ENCODE results near the gene POU6F2. TPM values are rescaled to one million over a fixed set of nuclear protein-coding genes. Genes with fewer than 3 reads are reported as not detected.

POU6F2 gene
- total RNA-seq, 1 experiment from 2014 or later = 0.27 TPM

DNA sequence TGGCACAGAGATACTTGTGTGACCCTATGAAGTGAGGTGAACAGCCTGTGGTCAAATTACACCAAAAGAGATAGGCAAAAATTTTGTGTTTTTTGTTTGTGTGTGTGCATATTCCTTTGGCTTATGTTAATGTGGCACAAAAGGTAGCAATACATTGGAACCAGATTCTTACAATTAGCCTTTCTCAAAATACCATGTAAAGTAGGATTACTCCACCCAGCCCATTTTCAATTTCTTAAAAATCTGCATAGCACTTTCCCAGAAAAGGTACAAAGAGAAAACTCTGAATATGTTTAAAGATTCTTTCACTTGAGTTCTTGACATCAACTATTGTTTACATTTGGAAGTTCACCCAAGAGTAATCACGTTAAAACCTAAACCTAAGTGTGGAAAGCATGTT is 431.2 kb downstream of the POU6F2 start (continued):
- no peak for TF ChIP-seq RAD21 (IDR thresholded peaks at IDR 0.05; ENCODE audit: low read depth)
- TF ChIP-seq SP1 (IDR thresholded peaks at IDR 0.05; ENCODE audit: low read depth) = no peak
- TF ChIP-seq, protein P1, sequence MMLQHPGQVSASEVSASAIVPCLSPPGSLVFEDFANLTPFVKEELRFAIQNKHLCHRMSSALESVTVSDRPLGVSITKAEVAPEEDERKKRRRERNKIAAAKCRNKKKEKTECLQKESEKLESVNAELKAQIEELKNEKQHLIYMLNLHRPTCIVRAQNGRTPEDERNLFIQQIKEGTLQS (IDR thresholded peaks at IDR 0.05) = no peak
- TF ChIP-seq POLR2A (IDR thresholded peaks at IDR 0.05; ENCODE audit: borderline replicate concordance, extremely low read depth, insufficient read depth, insufficient read length) = no peak
- TF ChIP-seq CEBPB (IDR thresholded peaks at IDR 0.05; ENCODE audit: low read depth) = no peak
- TF ChIP-seq FOSL1 (IDR thresholded peaks at IDR 0.05; ENCODE audit: low read depth) = no peak
- TF ChIP-seq ELF1 (IDR thresholded peaks at IDR 0.05; ENCODE audit: borderline replicate concordance, low read depth) = no peak

DNA sequence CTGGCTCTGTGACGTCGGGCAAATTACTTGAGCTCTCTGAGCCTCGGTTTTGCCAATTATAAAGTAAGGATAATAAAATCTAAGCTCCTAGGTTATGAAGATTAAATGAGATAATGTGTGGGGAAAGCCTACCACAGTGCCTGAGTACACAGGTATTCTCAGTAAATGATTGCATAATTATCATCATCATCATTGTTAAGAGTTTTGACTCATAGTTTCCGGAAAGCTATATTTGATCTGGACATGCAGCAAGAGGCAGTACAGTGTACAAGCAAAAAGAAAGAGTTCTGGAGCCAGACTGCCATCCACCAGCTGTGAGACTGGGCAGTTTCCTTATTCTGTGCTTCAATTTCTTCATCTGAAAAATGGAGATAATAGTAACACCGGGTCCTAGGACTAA is 432.9 kb downstream of the POU6F2 start:
- no peaks in the 10 kb centered on the region; the same call in 1 of the 2 replicates for H3K27me3 ChIP-seq (ENCODE audit: insufficient read depth, low read length)
- CTCF ChIA-PET = no interaction called here

More for the DNA sequence above, 432.9 kb downstream of the POU6F2 start:
- ChIA-PET POLR2A (no interaction called here), RAD21 (ENCODE audit: low non-redundant PET in 1 of 2, low total read pairs in 2 of 2, uncharacterized antibody in 2 of 2, unreplicated experiment in 2 of 2) (no interaction called here)
- no peak for TF ChIP-seq RAD21 (IDR thresholded peaks at IDR 0.05; ENCODE audit: low read depth)
- TF ChIP-seq JUND (IDR thresholded peaks at IDR 0.05) = no peak
- TF ChIP-seq, protein P2, sequence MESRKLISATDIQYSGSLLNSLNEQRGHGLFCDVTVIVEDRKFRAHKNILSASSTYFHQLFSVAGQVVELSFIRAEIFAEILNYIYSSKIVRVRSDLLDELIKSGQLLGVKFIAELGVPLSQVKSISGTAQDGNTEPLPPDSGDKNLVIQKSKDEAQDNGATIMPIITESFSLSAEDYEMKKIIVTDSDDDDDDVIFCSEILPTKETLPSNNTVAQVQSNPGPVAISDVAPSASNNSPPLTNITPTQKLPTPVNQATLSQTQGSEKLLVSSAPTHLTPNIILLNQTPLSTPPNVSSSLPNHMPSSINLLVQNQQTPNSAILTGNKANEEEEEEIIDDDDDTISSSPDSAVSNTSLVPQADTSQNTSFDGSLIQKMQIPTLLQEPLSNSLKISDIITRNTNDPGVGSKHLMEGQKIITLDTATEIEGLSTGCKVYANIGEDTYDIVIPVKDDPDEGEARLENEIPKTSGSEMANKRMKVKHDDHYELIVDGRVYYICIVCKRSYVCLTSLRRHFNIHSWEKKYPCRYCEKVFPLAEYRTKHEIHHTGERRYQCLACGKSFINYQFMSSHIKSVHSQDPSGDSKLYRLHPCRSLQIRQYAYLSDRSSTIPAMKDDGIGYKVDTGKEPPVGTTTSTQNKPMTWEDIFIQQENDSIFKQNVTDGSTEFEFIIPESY (IDR thresholded peaks at IDR 0.05; ENCODE audit: extremely low read depth, insufficient replicate concordance, low read length) = no peak
- no peak for TF ChIP-seq FOSL1 (IDR thresholded peaks at IDR 0.05; ENCODE audit: low read depth)
- no peak for TF ChIP-seq EZH2 (IDR thresholded peaks at IDR 0.05)
- TF ChIP-seq, protein P3, sequence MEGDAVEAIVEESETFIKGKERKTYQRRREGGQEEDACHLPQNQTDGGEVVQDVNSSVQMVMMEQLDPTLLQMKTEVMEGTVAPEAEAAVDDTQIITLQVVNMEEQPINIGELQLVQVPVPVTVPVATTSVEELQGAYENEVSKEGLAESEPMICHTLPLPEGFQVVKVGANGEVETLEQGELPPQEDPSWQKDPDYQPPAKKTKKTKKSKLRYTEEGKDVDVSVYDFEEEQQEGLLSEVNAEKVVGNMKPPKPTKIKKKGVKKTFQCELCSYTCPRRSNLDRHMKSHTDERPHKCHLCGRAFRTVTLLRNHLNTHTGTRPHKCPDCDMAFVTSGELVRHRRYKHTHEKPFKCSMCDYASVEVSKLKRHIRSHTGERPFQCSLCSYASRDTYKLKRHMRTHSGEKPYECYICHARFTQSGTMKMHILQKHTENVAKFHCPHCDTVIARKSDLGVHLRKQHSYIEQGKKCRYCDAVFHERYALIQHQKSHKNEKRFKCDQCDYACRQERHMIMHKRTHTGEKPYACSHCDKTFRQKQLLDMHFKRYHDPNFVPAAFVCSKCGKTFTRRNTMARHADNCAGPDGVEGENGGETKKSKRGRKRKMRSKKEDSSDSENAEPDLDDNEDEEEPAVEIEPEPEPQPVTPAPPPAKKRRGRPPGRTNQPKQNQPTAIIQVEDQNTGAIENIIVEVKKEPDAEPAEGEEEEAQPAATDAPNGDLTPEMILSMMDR (IDR thresholded peaks at IDR 0.05 in 2 of 3, conservative IDR thresholded peaks at IDR 0.05 in 1 of 3; ENCODE audit: borderline replicate concordance in 1 of 3, insufficient read depth in 1 of 3, low read depth in 2 of 3, low read length in 2 of 3) = no peak
- no peak for TF ChIP-seq EZH2phosphoT487 (IDR thresholded peaks at IDR 0.05; ENCODE audit: borderline replicate concordance)
- no peak for TF ChIP-seq POLR2A (IDR thresholded peaks at IDR 0.05; ENCODE audit: borderline replicate concordance, extremely low read depth, insufficient read depth, insufficient read length)
- TF ChIP-seq ZFX (IDR thresholded peaks at IDR 0.05) = no peak
- TF ChIP-seq SRF (IDR thresholded peaks at IDR 0.05; ENCODE audit: low read depth) = no peak
- TF ChIP-seq CBX3 (IDR thresholded peaks at IDR 0.05; ENCODE audit: low read depth) = no peak
- no peak for DNase-seq (ENCODE audit: low read depth, low spot score)
- H3K9me2 ChIP-seq (ENCODE audit: insufficient read depth) = no peaks in the 10 kb centered on the region
- no peak overlapping the region for H3K4me2 ChIP-seq (ENCODE audit: low read length)
- ATAC-seq = no peak
- no peaks in the 10 kb centered on the region for H4K20me1 ChIP-seq (ENCODE audit: insufficient read depth)
- no peak overlapping the region for H3K4me3 ChIP-seq (replicated peaks in 1 of 2; ENCODE audit: low read depth in 1 of 2, low read length in 2 of 2)
- no peaks in the 10 kb centered on the region for H3K9me3 ChIP-seq (ENCODE audit: control insufficient read depth in 1 of 2, insufficient read depth in 1 of 2, low read depth in 1 of 2, low read length in 2 of 2)
- no peak overlapping the region for H3K27ac ChIP-seq (ENCODE audit: low read depth, low read length)
- H3K4me1 ChIP-seq (ENCODE audit: control insufficient read depth in 1 of 2, insufficient read depth in 2 of 2, low read length in 2 of 2) = peaks cover 0 to 12% of the 10 kb centered on the region in 2 experiments; a peak in 2 of 4 replicates
- intact Hi-C loops (cut with micrococcal nuclease) = no loop called here
- no TSS peak for BruUV-seq (replicated peaks)
- no peaks in the 10 kb centered on the region for H3K36me3 ChIP-seq (ENCODE audit: control insufficient read depth in 1 of 2, insufficient read depth in 2 of 2, low read length in 2 of 2)
- no peaks in the 10 kb centered on the region for H3K79me2 ChIP-seq (ENCODE audit: insufficient read depth, low read length)
- H2AFZ ChIP-seq (ENCODE audit: low read depth, low read length, poor library complexity, severe bottlenecking) = no peak overlapping the region
- no peak overlapping the region for H3K9ac ChIP-seq (ENCODE audit: low read length)
